ENCODE results near the gene ACP7.

Gene ACP7

DNA sequence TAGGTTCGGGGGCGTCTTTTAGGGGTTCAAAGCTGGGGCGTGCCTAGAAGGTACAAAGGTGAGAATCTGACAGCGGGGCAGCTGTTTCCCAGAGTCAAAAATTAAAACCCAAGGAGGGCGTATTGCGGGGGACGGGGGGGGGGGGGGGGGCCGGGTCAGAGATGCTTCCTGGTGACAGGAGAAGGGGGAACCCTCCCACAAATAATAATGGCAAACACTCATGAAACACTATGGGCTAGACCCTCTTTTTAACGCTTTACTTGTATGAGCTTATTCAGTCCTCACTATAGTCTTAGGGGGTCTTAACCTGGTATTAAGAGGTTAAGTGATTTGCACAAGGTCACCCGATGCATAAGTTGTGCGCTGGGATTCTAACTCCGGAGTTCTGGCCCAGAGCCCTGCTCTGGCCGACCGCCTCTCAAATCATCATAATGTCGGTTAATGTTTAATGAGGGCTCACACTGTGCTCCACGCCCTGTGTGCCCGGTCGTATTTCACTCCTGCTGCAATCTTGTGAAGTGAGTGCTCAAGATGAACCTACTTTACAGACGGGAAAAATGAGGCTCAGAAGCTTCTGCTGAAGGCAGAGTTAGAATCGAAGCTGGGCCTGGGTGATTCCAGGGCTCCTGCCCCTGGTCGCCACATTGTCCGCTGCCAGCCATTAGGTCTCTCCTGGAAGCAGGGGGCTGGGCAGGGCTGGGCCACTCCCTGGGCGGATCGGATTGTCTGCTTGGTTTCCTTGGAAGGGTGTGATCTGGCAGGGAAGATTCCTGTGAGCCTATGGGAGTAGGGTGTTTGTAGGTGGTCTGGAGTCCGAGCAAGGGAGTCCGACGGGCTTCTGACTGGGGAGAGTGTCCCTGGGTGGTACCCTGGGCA is 42.4 kb downstream of the ACP7 start:
- in situ Hi-C loops (cut with MboI; ENCODE audit: low pct_unique_long_range_greater_than_20kb, low sequenced_read_pairs) = no loop called here
- no peak for DNase-seq

- DNase-seq = no peak
- in situ Hi-C loops (cut with MboI; ENCODE audit: low pct_unique_long_range_greater_than_20kb, low sequenced_read_pairs) = no loop called here
These were observed 43.8 kb downstream of the ACP7 start for GRCh38 chr19:39127812-39128515.

GRCh38 chr19:39128516-39129079 is 44.4 kb downstream of the ACP7 start:
- in situ Hi-C loops (cut with MboI; ENCODE audit: low pct_unique_long_range_greater_than_20kb, low sequenced_read_pairs) = no loop called here

GRCh38 chr19:39129116-39129515 is 44.9 kb downstream of the ACP7 start:
- no peak for DNase-seq
- in situ Hi-C loops (cut with MboI; ENCODE audit: low pct_unique_long_range_greater_than_20kb, low sequenced_read_pairs) = no loop called here

More at GRCh38 chr19:39128516-39129079, 44.4 kb downstream of the ACP7 start:
- no peak for DNase-seq

DNA sequence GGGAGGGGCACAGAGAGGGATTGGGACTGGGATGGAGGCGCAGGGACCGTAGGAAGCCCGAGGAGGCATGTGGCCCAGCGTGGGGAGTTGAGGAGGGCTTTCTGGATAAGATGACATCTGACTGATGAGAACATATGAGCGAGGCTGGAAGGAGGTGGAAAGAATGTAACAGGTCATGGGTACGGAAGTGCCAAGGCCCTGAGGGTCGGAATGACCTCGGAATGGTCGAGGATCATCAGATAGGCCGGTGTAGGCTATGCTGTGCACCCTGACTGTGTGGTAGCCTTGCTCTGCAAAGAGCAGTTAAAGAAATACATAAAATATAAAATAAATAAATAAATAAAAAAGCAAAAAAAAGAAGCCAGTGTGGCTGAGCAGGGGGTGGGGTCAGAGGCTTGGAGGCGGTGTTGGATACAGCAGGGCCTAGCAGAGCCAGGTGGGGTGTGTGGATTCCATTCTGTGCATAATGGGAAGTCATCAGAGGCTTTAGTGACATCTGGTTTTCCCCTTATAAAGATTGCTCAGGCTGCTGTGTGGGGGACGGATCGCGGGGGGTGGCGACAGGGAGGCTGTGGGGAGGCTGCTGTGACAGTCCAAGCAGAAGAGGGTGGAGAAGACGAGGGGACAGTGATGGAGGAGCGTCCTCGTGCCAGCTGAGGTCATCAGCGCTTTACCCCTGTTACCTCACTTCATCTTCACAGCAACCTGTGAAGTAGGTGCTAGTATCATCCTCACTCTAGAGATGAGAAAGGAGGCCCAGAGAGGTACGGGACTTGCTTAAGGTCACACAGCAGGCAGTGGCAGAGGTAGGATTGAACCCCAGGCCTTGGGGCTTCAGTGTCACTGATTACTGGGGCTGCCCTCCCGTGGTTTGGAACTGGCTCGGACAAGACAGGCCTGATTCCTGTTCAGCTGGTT is 46.4 kb downstream of the ACP7 start:
- DNase-seq = no peak
- in situ Hi-C loops (cut with MboI; ENCODE audit: low pct_unique_long_range_greater_than_20kb, low sequenced_read_pairs) = no loop called here

DNA sequence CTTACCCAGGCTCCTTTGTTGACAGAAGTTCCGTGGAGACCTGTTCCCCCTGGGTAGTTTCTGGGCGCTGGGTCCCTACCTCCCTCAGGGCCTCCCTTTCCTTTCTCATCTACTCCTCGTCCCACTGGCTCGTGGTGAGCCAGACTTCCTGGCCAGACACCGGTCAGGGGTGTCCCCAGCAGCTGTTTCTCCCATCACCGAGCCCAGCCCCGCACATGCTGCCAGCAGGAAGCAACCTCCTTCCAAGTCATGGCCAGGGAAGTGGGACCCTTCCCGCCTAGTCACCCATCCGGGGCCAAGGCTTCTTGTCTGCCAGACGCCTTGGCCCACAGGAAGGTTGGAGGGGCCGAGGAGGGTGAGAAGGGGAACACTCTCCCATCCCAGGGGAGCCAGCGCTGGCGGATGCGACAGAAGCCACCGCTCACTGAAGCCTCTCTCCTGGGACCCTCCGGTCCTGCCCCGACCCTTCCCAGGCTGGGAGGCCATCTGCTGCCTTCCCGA is 47.1 kb downstream of the ACP7 start:
- DNase-seq = no peak
- in situ Hi-C loops (cut with MboI; ENCODE audit: low pct_unique_long_range_greater_than_20kb, low sequenced_read_pairs) = no loop called here

DNA sequence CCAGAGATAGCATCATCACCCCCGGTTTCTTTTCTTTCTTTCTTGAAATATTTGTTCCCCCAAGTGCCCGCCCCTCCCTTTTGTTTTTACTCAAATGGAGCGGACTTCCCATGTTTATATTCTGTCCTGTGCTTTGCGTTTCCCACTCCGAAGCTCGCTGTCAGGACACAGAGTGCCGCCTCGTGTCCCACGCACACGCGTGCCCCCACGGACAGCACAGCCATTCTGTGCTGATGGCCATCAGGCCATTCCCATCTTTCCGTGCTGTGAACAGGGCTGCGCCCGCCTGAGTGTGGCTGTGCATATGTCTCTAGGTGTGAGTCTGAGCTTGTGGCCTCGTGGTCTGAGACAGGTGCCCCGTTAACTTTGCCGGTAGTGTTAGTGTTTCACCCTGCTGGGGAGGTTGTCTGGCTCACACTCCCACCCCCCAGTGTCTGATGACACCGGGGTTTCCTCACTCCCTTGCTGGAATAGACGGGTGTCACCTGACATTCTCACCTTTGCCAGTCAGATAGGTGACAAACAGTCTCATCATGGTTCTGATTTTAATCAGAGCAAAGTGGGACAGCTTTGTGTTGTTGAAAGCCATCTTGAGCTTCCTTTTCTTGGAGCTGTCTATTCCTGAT is 48.3 kb downstream of the ACP7 start:
- in situ Hi-C loops (cut with MboI; ENCODE audit: low pct_unique_long_range_greater_than_20kb, low sequenced_read_pairs) = no loop called here
- no peak for DNase-seq

DNA sequence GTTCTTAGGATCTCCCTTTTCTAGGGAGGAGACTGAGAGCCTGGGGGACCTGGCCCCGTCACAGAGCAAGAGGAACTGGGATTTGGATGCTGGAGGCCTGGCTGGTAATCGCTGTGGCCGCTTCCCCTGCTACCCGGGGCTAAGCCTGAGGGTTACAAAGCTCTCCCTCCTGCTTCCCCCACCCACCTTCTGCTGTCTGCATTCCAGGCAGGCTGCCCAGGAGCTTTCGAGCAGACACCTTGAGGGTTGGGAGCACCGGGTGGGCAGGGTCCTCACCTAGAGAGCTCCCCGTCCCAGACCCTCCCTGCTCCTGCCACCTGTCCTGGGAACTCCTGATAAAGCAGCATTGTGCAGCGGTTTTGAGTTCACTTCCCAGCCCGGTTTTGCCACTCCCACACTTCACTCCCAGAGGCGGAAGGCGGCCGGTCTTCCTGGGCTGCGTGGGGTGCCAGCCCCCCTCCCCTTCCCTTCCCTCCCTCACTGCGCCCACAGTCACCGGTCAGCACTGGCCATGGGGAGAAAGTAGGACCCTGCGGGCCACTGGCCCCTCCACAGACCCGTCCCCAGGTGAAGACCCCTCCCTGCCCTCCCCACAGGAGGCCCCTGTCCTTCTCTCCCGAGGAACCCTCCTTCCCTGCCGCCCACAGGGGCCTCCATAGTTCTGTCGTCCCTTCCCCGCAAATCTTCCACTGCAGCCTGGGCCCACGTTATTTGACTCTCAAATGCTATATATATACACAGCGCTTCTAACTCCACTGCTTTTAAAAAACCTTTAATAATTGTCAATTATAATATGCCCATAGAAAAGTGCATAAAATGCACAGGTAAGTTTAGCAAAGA is 49.5 kb downstream of the ACP7 start:
- no peak for DNase-seq
- in situ Hi-C loops (cut with MboI; ENCODE audit: low pct_unique_long_range_greater_than_20kb, low sequenced_read_pairs) = no loop called here

- in situ Hi-C loops (cut with MboI; ENCODE audit: low pct_unique_long_range_greater_than_20kb, low sequenced_read_pairs) = no loop called here
These were observed 51.5 kb downstream of the ACP7 start for GRCh38 chr19:39135701-39136100.

DNA sequence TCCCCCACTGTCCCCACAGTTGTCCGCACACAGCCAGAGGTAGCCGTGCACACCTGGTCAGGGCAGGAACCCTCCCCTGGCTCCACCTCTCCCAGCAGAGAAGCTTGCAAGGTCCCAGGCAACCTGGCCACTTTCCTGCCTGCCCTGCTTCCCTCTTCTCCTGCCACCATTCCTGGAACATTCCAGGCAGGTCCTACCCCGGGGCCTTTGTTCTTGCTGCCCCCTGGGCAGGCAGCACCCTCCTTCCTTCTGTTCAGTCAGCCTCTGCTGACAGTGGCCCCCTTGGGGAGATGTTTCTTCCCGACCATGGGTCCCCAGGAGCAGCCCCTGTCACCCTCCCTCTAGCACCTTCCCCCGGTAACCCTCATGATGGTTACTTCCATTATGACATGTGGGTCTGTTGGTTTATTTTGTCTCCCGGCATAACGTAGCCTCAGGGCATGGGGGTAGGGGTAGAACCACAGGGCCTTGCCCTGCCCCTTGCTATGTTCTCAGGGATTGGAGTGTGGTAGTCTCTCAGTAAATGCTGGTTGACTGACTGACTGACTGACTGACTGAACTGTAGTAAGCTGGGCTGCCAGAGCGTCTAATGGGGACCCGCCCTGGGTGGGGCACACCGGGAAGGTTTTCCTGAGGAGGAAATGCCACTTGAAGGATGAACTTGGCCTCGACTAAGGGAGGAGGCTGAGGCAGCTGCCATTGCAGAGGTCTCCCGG is 52.2 kb downstream of the ACP7 start:
- in situ Hi-C loops (cut with MboI; ENCODE audit: low pct_unique_long_range_greater_than_20kb, low sequenced_read_pairs) = no loop called here
- DNase-seq = no peak

More at GRCh38 chr19:39135701-39136100, 51.5 kb downstream of the ACP7 start:
- DNase-seq = no peak

GRCh38 chr19:39137131-39137530 is 53.0 kb downstream of the ACP7 start:
- DNase-seq = no peak
- in situ Hi-C loops (cut with MboI; ENCODE audit: low pct_unique_long_range_greater_than_20kb, low sequenced_read_pairs) = no loop called here

GRCh38 chr19:39138221-39139211 is 54.3 kb downstream of the ACP7 start:
- DNase-seq = no peak
- in situ Hi-C loops (cut with MboI; ENCODE audit: low pct_unique_long_range_greater_than_20kb, low sequenced_read_pairs) = no loop called here

GRCh38 chr19:39139305-39139874 is 55.2 kb downstream of the ACP7 start:
- in situ Hi-C loops (cut with MboI; ENCODE audit: low pct_unique_long_range_greater_than_20kb, low sequenced_read_pairs) = no loop called here
- DNase-seq = no peak

DNA sequence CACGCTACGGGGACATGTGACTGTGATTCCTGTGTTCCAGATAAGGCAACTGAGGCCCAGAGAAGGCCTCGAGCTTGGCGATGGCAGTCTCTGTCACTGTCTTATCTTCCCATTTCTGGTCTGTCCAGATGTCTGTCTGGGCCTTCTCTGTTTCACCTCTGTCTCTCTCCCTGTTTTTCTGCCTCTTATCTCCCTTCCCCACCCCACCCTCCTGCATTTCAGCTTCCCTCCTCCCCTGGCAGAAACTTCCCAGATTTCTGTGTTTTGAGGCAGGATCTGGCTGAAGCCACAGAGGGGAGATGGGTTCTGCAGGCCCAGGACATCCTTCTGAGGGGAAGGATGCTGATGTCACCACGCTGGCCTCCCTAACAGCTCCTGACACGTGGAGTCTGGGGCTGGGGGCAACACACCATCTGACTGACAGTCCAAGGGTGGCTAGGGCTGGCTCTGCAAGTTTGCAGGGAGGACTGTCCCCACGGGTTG is 55.8 kb downstream of the ACP7 start:
- in situ Hi-C loops (cut with MboI; ENCODE audit: low pct_unique_long_range_greater_than_20kb, low sequenced_read_pairs) = no loop called here

GRCh38 chr19:39140594-39140993 is 56.4 kb downstream of the ACP7 start:
- DNase-seq = no peak
- in situ Hi-C loops (cut with MboI; ENCODE audit: low pct_unique_long_range_greater_than_20kb, low sequenced_read_pairs) = no loop called here

More for the DNA sequence above, 55.8 kb downstream of the ACP7 start:
- no peak for DNase-seq

GRCh38 chr19:39141929-39142328 is 57.8 kb downstream of the ACP7 start:
- DNase-seq = no peak
- in situ Hi-C loops (cut with MboI; ENCODE audit: low pct_unique_long_range_greater_than_20kb, low sequenced_read_pairs) = no loop called here
